ENCODE measurements around the gene EIF5. TPM values are rescaled to one million over a fixed set of nuclear protein-coding genes. Genes with fewer than 3 reads are reported as not detected.

The EIF5 gene
- total and polyA plus RNA-seq, 2 of the 4 experiments (the other 2 are of a cell fraction) = 181 to 241 TPM

DNA sequence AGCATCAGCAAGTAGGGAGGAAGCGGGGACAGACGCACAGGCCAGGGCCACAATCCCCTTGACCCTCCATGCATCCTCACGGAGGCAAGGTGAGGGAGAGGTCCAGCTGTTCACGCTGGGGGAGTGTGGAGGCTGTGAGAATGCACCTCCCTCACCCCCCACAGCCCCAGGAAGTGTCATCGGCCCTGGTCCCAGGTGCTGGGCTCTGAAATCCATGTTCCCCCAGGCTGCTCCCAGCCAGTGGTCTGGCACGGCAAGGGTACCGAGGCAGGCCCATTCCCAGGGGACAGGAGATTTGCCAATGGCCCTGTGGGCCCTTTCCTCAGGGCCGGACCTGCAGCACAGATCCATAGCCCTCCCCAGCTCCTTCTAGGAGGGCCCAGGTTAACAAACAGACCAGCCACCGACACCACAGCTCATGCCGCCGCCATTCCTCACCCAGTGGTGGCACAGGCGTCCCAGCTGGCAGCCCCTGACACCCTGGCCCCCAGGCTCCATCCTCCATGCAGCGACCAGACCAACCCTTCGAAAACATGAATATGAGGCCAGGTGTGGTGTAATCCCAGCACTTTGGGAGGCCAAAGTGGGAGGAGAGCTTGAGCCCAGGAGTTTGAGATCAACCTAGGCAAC is 21.9 kb upstream of the EIF5 start:
- Histone ChIP-seq H3K79me1 (ENCODE audit: low read depth in 1 of 2, low read length in 2 of 2) (no peaks in the 10 kb centered on the region), H4K20me1 (ENCODE audit: insufficient read depth, low read length) (no peaks in the 10 kb centered on the region), H2BK15ac (ENCODE audit: low read depth, low read length) (no peak overlapping the region), H2BK5ac (ENCODE audit: low read depth, low read length, poor library complexity, severe bottlenecking) (no peak overlapping the region), H4K8ac (ENCODE audit: low read depth in 2 of 2, low read length in 2 of 2) (no peak overlapping the region), H3K18ac (ENCODE audit: low read depth, low read length) (no peak overlapping the region), H3K9me3 (ENCODE audit: control insufficient read depth, insufficient read depth, low read length) (peaks cover 2% of the 10 kb centered on the region), H4K5ac (ENCODE audit: low read depth, low read length) (no peak overlapping the region), H4K91ac (ENCODE audit: insufficient read depth, low read depth, low read length) (no peak overlapping the region), H3K36me3 (ENCODE audit: control insufficient read depth, insufficient read depth, low read length) (no peaks in the 10 kb centered on the region), H3K4ac (ENCODE audit: low read depth, low read length) (no peak overlapping the region), H3K23ac (ENCODE audit: low read depth, low read length) (no peak overlapping the region), H3K4me1 (ENCODE audit: control insufficient read depth, insufficient read depth, low read length) (peaks cover 3% of the 10 kb centered on the region), H3K56ac (ENCODE audit: extremely low read depth, insufficient read depth, low read length) (no peak overlapping the region), H3K27me3 (ENCODE audit: control insufficient read depth, insufficient read depth, low read length) (peaks cover 6% of the 10 kb centered on the region; the same call in 1 of the 2 replicates), H3K9ac (ENCODE audit: low read depth, low read length) (no peak overlapping the region), H2AK9ac (replicated peaks; ENCODE audit: low read depth, low read length, poor library complexity) (no peak overlapping the region), H3K9me1 (ENCODE audit: insufficient read depth, low read length) (no peaks in the 10 kb centered on the region), H2AFZ (replicated peaks; ENCODE audit: low read length, poor library complexity) (no peak overlapping the region), H3K27ac (ENCODE audit: insufficient read depth, low read length) (no peak overlapping the region), H2AK5ac (ENCODE audit: low read depth, low read length) (no peak overlapping the region), H3K4me3 (ENCODE audit: insufficient read depth, low read depth, low read length) (no peak overlapping the region), H3K14ac (replicated peaks; ENCODE audit: low read depth, low read length) (no peak overlapping the region), H2BK20ac (ENCODE audit: low read depth, low read length) (no peak overlapping the region), H2BK120ac (ENCODE audit: low read depth, low read length) (no peak overlapping the region), H3K4me2 (ENCODE audit: low read depth, low read length) (no peak overlapping the region)
- no peak for TF ChIP-seq RAD21 (IDR thresholded peaks at IDR 0.05; ENCODE audit: low read length)
- no peak for TF ChIP-seq POLR2A (IDR thresholded peaks at IDR 0.05; ENCODE audit: low read depth, low read length)
- TF ChIP-seq, protein P1, sequence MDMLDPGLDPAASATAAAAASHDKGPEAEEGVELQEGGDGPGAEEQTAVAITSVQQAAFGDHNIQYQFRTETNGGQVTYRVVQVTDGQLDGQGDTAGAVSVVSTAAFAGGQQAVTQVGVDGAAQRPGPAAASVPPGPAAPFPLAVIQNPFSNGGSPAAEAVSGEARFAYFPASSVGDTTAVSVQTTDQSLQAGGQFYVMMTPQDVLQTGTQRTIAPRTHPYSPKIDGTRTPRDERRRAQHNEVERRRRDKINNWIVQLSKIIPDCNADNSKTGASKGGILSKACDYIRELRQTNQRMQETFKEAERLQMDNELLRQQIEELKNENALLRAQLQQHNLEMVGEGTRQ (IDR thresholded peaks at IDR 0.05; ENCODE audit: low read depth, low read length) = no peak
- TF ChIP-seq, protein P2, sequence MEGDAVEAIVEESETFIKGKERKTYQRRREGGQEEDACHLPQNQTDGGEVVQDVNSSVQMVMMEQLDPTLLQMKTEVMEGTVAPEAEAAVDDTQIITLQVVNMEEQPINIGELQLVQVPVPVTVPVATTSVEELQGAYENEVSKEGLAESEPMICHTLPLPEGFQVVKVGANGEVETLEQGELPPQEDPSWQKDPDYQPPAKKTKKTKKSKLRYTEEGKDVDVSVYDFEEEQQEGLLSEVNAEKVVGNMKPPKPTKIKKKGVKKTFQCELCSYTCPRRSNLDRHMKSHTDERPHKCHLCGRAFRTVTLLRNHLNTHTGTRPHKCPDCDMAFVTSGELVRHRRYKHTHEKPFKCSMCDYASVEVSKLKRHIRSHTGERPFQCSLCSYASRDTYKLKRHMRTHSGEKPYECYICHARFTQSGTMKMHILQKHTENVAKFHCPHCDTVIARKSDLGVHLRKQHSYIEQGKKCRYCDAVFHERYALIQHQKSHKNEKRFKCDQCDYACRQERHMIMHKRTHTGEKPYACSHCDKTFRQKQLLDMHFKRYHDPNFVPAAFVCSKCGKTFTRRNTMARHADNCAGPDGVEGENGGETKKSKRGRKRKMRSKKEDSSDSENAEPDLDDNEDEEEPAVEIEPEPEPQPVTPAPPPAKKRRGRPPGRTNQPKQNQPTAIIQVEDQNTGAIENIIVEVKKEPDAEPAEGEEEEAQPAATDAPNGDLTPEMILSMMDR (conservative IDR thresholded peaks at IDR 0.05; ENCODE audit: low read depth, low read length) = no peak
- intact Hi-C loops (cut with micrococcal nuclease) (no loop called here), dilution Hi-C loops (cut with HindIII; ENCODE audit: low sequenced_read_pairs, unreplicated experiment) (no loop called here), in situ Hi-C loops (cut with MboI; ENCODE audit: low sequenced_read_pairs) (no loop called here)
- ATAC-seq (ENCODE audit: low read depth) (no peak), DNase-seq (no peak)
- 100% methylated on average over 3 of the region's 14 CpGs; no CpG with 5 or more reads in 1 of the 2 experiments for WGBS, 2 experiments (ENCODE audit: extremely low coverage in 2 of 2, insufficient read length in 1 of 2)
- POLR2A ChIA-PET (ENCODE audit: unreplicated experiment) = no interaction called here
- CTCF ChIA-PET = no interaction called here
- no TSS peak for BruUV-seq (replicated peaks)
